Ramos (cell line): ENCODE results near the gene DMRTB1.
"Not testable (repeated sequence)": the region's sequence is repeated elsewhere in the genome, so short reads cannot be mapped to it uniquely, and the experiment has no call there.

Experiments
- in situ Hi-C: fragments of 300-500 bp; cut with MboI; formaldehyde crosslinking; loops from one replicate; pipeline ENCODE4 v1.14.3; 2022; ENCODE audit warnings: low sequenced_read_pairs; ENCODE audit not compliant: unreplicated experiment

Gene DMRTB1

DNA sequence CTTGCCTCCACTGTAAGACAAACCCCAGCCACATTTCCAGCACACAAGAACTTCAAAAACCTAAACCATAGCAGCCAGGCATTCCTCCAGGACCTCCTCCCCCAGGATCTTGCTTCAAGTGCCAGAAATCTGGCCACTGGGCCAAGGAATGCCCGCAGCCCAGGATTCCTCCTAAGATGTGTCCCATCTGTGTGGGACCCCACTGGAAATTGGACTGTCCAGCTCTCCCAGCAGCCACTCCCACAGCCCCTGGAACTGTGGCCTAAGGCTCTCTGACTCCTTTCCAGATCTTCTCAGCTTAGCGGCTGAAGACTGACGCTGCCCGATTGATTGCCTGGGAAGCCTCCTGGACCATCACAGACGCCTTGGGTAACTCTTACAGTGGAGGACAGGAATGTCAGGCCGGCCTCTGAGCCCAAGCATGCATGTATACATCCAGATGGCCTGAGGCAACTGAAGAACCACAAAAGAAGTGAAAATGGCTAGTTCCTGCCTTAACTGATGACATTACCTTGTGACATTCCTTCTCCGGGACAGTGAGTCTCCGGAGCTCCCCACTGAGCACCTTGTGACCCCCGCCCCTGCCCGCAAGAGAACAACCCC, 24.7 kb upstream of the DMRTB1 start:
- in situ Hi-C loops = not testable (repeated sequence)

DNA sequence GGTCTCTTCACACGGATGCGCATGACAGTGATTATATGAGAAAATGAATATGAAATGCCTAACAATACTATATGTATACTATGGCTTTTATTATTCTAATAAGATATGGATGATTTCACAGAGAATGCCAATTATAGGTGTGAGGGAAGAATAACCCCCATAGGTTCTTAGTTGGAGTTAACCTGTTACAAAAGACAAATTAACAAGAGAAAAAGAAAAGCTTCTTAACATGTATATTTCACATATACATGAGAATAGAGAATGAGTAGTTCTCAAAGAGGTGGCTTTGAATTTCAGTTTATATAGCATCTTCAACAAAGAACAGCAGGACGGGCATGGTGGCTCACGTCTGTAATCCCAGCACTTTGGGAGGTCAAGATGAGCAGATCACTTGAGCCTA, 24.0 kb upstream of the DMRTB1 start:
- in situ Hi-C loops = no loop called here

DNA sequence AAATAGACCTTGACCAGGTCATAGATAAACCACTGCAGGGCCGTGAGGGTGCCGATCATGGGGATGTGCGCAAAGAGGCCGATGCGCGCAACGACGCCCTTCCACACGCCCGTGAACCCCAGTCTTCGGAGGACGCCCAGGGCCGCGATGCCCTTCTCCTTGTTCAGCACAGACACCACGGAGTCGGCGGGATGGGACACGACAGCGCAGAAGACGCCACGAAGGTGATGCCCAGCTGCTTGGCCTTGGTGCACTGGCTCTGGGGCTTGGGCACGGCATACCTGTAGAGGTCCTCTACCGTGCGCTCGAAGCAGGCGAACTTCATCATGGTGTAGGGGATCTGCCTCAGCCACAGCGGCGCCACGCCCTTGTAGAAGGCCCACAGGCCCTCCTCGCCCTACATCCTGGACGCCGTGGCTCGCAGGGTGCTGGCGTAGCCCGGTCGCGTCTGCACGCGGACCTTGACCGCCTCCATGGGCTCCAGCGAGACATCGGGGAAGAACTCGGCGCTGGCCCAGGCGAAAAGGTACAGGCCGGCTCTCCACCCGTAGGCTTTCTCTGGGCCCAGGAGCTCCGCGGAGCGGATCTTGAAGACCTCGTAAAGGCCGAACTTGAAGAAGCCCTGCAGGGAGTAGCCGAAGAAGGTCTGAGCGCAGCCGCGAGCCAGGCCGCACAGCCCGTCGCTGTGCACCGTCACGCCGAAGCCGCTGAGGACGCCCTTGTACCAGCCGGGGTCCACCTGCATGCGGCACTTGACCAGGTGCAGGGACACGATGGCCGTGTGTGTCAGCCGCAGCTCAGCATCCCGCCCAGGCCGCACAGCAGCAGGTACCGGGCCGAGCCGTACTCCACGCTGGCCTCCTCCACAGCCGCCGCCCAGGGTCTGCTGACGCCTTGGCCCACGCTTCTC, 20.5 kb upstream of the DMRTB1 start:
- in situ Hi-C loops = no loop called here

DNA sequence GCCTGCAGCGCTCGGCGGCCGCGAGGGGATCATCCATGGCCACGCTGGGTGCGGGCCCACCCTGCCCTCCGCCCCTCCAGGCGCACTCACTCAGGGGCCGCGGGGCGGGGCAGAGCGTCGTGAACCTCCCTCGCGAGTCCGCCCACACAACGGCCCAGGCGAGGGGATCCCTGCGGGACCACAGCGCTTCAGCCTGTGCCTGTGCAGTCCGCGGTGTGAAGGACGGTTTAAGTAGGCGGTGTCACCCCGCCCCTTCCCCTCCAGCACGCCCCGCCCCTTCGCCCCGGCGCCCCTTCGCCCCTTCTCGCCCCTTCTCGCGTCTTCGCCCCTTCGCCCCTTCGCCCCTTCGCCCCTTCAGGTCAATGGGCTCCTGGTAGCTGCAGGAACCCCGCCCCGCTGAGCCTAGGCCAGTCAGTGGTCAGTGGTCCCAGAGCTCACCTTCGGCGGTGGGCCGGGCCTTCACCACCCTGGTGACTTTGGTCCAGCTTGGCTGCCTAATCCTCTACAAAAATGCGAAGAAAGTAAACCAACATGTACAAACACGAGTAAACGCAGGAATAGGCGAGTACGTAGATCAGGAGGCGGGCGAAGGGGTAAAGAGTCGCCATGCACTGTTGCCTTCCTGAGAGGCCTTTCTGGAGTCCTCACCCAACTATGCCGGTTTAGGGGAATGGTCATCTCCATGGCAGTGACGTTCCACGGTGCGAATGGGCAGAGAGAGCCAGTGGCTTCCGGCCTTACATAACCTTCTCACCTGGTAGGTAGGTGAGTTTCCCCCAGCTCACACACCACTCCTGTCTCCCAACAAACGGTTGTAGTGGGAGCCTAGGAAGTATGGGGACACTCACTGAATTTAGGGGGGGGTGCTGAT, 19.6 kb upstream of the DMRTB1 start:
- in situ Hi-C loops = no loop called here

DNA sequence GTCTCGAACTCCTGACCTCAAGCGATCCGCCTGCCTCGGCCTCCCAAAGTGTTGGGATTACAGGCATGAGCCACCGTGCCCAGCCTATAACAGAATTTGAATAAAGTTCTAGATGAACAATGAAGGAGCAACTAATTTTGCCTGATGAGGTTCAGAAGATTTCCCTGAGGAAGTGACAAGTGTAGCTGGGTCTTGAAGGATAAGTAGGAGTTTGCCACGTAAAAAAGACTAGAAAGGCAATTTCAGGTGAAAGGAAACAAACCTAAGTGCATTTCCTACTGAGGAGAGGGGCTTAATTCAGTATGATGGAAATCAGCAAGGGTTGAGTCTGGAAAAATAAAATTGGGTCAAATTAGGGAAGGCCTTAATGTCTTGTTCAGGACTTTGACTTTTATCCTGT, 18.6 kb upstream of the DMRTB1 start:
- in situ Hi-C loops = no loop called here

DNA sequence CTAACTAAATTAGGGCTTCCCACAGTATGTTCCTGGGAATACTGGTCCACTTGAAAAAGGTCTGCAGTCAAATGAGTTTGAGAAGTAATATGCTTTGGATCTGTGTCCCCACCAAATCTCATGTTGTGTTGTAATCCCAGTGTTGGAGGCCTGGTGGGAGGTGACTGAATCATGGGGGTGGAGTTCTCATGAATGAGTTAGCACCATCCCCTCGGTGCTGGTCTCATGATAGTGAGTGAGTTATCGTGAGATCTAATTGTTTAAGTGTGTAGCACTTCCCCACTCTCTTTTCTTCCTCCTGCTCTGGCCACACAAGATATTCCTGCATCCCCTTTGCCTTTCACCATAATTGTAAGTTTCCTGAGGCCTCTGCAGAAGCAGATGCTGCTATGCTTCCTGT, 16.9 kb upstream of the DMRTB1 start:
- in situ Hi-C loops = no loop called here

DNA sequence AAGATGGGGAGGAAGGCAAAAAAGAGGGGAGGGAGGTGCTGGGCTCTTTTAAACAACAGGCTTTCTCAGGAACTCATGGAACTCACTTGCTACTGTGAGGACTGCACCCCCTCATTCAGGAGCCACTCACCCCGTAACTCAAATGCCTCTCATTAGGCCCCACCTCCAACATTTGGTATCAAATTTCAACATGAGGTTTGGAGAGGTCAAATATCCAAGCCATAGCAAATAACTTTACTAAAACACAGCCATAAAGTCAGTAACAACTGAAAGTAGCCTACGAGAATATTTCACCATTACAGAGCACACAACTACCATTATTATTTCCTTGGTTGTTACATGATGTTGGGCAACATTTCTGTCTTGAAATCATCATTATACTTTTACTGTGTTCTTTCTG, 13.1 kb upstream of the DMRTB1 start:
- in situ Hi-C loops = no loop called here

DNA sequence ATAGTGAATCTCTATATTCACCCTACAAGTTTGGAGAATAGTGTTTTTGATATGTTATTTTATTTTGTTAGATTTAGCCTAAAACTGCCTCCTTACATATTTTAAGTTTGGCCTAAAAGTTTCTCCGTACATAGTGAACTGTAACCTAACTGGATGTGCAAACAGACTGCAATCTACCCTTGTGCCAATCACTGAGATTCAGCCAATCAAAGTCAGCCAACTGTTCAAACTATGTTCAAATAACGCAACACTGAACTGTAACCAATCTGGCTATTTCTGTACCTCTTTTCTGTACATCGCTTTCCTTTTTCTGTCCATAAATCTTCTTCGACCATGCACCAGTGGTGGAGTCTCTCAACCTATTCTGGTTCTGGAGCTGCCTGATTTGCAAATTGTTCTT, 11.8 kb upstream of the DMRTB1 start:
- in situ Hi-C loops = no loop called here

DNA sequence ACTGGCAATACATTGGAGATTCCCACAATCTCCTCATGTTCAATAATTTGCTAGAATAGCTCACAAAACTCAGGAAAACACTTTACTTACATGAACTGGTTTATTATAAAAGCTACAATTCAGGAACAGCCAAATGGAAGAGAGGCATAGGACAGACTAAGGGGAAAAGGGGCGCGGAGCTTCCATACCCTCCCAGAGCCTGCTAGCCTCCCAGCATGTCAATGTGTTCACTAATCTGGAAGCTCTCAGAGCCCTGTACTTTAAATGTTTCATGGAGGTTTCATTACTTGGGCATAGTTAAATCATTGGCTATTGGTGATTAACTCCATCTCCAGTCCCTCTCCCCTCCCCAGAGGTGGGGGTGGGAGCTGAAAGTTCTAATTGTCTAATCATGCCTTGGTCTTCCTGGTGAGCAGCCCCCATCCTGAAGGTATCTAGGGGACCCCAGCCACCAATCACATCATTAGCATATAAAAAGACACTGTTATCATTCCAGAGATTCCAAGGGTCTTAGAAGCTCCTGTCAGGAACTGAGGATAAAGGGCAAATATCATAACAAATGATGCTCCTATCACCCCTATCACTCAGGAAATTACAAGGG, 10.9 kb upstream of the DMRTB1 start:
- in situ Hi-C loops = no loop called here

DNA sequence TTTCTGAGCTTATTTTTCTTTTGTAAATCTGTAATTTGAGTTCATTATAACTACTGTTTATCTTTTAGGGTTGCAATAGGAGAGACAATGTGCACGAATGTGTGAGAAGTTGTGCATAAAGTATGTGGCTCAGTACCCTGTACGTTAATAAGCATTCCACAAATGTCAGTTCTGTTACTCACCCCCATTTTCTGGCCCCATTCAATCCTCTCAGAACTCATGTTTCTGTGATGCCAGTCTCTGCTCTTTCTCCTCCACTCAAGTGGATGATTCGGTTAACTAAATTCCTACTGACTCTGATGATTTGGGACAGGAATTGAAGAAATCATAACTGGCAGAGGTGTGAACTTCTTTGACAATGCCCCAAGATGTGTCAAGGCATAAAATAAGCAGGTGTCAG, 10.2 kb upstream of the DMRTB1 start:
- in situ Hi-C loops = no loop called here

DNA sequence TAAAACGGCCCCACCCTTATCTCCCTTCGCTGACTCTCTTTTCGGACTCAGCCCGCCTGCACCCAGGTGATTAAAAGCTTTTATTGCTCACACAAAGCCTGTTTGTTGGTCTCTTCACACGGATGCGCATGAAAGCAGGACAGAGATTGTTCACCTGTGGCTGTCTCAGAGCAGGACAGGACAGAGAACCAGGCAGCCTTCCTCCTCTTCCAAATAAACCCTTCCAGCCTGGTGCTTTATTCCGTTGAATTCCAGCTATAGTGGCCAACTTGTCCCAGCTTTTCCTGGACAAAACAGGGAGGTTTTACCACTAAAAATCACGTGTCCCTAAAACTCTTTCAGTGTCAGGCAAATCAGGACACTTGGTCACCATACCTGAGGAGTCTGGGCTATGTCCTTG, 9.5 kb upstream of the DMRTB1 start:
- in situ Hi-C loops = no loop called here

DNA sequence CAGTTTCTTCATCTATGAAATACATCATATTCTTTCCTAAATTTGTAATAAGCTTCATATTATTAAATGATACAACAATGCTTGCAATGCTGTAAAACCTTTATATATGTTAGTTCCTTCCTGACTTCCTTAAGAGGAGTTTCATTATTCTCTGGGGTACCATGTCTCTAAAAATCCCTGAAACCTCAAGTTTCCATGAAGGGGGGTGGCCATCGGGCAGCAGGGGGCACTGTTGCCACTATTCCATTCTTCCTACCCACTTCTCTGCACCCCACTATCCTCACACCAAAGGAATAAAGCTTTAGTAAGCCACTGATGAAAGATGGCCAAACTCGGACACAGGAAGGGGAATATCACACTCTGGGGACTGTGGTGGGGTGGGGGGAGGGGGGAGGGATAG, 9.0 kb upstream of the DMRTB1 start:
- in situ Hi-C loops = no loop called here

DNA sequence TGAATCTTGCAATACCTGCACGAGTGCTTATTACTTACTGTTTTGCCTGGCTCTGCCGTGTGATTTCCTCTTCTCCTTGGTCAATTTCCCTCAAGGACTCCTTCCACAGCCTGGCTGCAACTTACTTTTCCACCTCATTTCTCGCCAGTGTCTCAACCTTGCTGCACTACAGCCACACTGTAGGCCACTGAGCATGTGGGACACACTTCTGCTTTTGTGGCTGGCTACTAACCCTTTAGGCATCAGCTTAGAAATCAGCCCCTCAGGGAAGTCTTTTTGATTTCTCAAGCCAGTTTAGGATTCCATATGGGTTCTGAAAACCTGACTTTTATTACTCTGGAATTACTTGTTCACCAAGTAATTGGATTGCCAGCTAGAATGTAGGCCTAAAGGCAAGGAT, 5.2 kb upstream of the DMRTB1 start:
- in situ Hi-C loops = no loop called here

DNA sequence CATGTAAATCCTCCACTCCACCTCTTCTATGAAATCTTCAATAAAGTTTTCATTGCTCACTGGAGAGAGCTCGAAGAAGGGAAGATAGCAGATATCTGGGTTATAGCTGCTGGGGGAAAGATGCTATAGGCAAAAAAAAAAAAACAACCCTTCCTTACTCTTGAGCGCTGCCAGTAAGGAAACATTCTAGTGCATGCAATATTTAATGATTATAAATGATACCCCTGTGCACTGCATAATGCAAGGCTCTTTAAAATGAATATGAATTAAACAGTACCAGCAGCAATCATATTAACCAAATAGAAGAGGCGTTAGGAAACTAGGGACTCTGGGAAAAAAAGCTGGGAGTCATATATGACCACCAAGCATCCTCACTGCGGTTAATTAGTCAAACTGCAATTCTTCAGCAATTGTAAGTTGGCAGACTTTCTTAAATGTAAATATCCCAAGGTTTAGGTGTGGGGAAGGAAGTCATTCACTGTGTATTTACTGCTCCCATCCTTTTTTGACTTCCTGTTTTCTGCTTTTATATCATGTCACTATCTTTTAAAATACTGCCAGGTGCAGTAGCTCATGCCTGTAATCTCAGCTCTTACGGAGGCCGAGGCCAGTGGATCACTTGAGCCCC, 3.7 kb upstream of the DMRTB1 start:
- in situ Hi-C loops = no loop called here

DNA sequence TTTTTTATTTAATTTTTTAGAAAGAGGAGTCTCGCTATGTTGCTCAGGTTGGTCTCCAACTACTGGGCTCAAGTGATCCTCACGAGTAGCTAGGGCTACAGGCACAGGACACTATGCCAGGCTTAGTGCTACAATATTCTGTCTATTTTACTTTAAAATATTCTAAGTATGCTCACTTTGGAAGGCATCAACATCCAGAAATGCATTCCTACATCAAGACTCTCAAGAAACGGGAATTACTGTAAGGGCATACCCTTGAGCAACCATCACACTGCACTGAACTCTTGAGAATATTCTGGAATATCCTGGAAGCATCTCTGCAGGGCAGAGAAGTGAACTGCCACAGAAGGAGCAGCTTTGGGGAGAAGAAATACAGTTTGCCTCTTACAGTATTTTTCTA, 565 bp upstream of the DMRTB1 start:
- in situ Hi-C loops = no loop called here

DNA sequence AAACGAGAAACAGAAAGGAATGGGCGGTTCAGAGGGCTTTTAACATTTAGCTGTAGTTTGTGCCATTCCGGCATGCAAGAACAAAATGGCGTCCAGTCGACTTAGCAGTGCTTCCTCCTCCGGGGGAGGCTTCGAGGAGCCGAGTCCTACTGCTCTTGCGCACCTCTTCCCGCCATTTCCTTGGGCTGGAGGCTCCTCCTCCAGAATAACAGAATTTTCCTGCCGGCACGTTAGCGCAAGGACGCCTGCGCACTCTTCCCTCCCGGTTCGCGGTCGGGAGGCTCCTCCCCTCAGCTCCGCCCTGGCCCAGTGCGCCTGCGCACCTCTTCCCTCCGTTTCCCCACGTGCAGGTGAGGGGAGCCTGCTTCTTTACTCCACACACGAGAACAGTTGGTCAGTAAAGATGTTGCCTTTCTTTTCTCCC, 1.0 kb downstream of the DMRTB1 start:
- in situ Hi-C loops = no loop called here

DNA sequence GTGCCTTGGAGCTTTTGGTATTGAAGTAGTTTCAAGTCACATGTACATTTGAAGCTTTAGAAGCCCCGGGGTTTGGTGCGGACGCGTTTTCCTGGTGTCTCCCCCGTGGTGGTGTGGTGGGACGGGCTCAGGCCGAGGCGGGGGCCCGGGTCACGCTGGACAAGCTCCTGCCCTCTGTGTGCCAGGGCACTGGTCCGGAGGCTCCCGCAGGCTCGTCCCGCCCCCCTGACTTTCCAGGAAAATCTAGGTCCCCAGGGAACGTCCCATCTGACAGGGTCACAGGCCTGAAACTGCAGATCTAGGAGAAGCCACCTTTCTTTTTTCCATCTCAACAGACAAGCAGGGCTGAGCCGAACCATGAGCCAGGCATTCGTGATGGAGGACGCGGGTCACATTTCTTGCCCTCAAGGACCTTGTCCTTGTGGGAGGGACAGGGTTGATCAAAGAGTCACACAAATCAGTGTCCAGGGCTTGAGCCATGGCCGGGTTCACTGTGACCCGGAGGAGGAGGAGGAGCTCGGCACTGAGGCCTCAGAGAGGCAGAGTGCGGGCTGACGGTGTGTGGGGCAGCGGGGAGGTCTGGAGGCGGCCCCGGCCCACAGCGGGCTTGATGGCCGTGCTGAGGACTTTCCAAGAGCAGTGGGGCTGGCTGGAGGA, 1.6 kb downstream of the DMRTB1 start:
- in situ Hi-C loops = no loop called here

DNA sequence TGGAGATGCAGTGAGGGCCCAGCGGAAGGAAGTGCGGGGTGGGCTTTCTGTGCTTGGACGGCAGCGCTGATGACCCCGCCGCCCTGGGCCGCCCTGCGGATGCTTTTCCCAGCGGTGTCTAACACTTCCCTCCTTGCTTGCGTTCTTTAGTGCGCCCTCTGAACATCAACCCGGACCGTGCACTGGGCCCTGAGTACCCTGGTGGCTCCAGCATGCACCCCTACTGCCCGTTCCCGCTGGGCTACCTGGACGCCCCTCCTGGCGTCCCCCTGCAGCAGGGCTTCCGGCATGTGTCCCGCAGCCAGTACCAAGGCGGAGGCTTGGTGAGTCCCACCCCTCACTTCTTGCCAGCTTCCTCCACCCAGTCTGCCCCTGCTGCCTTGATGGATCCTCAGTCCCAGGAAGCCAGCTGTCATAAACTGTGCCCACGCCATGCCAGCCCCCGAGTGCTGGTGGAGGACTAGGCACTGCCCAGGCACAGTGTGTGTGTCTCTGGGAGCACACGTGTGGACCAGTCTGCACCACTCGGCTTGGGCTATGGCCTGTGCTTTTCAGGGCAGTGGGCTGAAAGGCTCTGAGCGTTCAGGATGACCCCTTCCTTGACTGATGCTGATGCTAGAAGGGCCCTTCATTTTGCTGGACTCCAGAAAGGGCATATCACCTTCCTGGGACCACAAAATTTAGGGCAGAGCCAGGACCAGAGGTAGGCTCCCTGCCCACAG, 2.3 kb downstream of the DMRTB1 start:
- in situ Hi-C loops = no loop called here

DNA sequence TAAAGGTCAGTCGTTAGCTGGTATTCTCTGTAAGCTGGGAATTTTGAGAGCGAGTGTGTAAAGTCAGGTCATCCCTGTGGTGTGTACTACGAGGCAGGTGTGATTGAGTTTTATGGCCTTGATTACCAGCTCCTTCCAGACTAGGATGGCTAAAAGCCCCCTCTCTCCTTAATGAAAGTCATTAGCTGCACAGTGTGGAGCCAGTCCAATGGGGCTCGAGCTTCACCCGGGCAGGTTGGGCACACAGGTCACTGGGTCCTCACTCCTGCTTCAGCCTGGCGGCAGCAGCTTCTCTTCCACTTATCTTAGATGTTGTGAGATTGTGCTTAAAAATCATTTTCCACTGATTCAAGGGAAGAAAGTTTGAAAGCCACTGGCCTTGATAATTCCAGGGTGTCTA, 3.0 kb downstream of the DMRTB1 start:
- in situ Hi-C loops = no loop called here
